ENCODE measurements around the gene ATOSB. TPM values are rescaled to one million over a fixed set of nuclear protein-coding genes. Genes with fewer than 3 reads are reported as not detected.

ATOSB gene
- total RNA-seq, 4 donors from 2014 or later = 16.0 to 21.9 (median 21.4) TPM

DNA sequence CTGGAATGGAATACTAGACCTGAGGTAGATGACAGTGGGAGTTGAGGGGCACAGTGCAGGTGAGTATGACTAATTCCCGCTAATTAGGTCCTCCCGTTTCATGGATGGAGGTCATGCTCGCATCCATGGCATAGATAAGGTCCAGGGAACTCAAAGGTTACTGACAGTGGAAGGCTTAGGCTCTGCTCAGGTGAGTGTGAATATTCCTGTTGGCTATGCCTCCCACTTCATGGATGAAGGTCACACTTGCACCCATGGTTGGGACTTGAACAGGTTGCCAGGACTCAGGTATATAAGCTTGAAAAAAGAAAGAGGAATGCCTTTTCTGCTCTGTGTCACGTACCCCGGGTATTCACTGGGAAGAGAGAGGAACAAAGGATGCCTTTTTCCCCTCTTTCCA, 26.4 kb upstream of the ATOSB start:
- TF ChIP-seq CTCF (IDR thresholded peaks at IDR 0.05) (no peak), POLR2AphosphoS5 (IDR thresholded peaks at IDR 0.05) (no peak), POLR2A (IDR thresholded peaks at IDR 0.05) (no peak), EP300 (IDR thresholded peaks at IDR 0.05) (no peak)
- no peaks in the 10 kb centered on the region for H3K4me1 ChIP-seq
- DNase-seq (ENCODE audit: low spot score in 2 of 2) = no peak
- H3K9me3 ChIP-seq = peaks cover 8% of the 10 kb centered on the region
- H3K4me3 ChIP-seq = no peak overlapping the region
- no peaks in the 10 kb centered on the region for H3K27me3 ChIP-seq
- no peak overlapping the region for H3K27ac ChIP-seq
- 90% methylated on average over 5 of the region's 5 CpGs for WGBS
- H3K36me3 ChIP-seq = no peaks in the 10 kb centered on the region

DNA sequence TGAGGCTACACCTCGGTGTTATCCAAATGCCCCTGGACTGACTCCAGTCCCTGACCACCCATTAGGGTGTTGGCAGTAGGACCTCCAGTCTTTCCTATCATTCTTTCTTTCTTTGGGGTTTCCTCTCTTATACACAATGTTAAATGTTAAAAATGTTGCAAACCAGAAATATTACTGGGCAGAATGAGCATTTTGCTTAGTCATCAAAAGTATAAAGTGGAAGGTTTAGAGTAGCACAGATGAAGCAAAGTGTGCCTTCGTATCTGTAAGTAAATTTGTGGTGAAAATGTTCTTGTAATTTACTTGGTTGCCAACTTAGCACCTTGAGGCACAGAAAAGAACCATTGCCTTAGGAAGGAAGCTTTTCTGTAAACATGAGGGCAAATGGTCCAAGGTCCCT, 24.4 kb upstream of the ATOSB start:
- WGBS = 93% methylated on average over 2 of the region's 2 CpGs

DNA sequence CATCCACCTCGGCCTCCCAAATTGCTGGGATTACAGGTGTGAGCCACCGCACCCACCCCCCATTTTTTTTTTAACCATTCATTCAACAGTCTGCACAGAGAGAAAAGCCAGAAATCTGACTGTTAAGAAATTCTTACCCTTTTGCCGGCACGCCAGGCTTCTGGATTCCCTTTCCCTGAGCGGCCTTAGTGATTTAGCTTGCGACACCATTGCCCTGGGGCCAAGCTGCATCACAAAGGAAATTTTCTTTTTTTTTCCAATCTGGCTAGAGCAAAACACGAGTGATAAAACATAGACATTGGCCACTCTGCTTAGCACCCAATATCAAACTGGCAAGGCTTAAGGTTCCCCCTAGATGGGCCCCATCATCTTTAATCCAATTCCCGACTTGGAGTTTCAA, 21.2 kb upstream of the ATOSB start:
- Histone ChIP-seq H3K9me3 (no peaks in the 10 kb centered on the region), H3K27ac (no peak overlapping the region), H3K27me3 (no peaks in the 10 kb centered on the region), H3K36me3 (no peaks in the 10 kb centered on the region), H3K4me3 (no peak overlapping the region), H3K4me1 (no peaks in the 10 kb centered on the region)
- WGBS = 62% methylated on average over 8 of the region's 8 CpGs
- DNase-seq (ENCODE audit: low spot score in 2 of 2) = no peak
- TF ChIP-seq EP300 (IDR thresholded peaks at IDR 0.05) = no peak
- no peak for TF ChIP-seq POLR2AphosphoS5 (IDR thresholded peaks at IDR 0.05)
- no peak for TF ChIP-seq CTCF (IDR thresholded peaks at IDR 0.05)
- TF ChIP-seq POLR2A (IDR thresholded peaks at IDR 0.05) = no peak

More for the DNA sequence above, 24.4 kb upstream of the ATOSB start:
- no peak overlapping the region for H3K4me3 ChIP-seq
- no peaks in the 10 kb centered on the region for H3K4me1 ChIP-seq
- TF ChIP-seq EP300 (IDR thresholded peaks at IDR 0.05) (no peak), POLR2A (IDR thresholded peaks at IDR 0.05) (no peak), POLR2AphosphoS5 (IDR thresholded peaks at IDR 0.05) (no peak), CTCF (IDR thresholded peaks at IDR 0.05) (no peak)
- H3K36me3 ChIP-seq = no peaks in the 10 kb centered on the region
- H3K9me3 ChIP-seq = peaks cover 8% of the 10 kb centered on the region
- DNase-seq (ENCODE audit: low spot score in 2 of 2) = no peak
- H3K27ac ChIP-seq = no peak overlapping the region
- H3K27me3 ChIP-seq = no peaks in the 10 kb centered on the region

- Histone ChIP-seq H3K4me3 (no peak overlapping the region), H3K4me1 (no peaks in the 10 kb centered on the region), H3K27me3 (no peaks in the 10 kb centered on the region), H3K9me3 (no peaks in the 10 kb centered on the region), H3K36me3 (no peaks in the 10 kb centered on the region), H3K27ac (no peak overlapping the region)
- DNase-seq (ENCODE audit: low spot score in 2 of 2) = no peak
- 88% methylated on average over 7 of the region's 7 CpGs for WGBS
- TF ChIP-seq EP300 (IDR thresholded peaks at IDR 0.05) = no peak
- TF ChIP-seq CTCF (IDR thresholded peaks at IDR 0.05) = no peak
- no peak for TF ChIP-seq POLR2A (IDR thresholded peaks at IDR 0.05)
- TF ChIP-seq POLR2AphosphoS5 (IDR thresholded peaks at IDR 0.05) = no peak
Observed at GRCh38 chr9:35135988-35136387, 20.3 kb upstream of the ATOSB start.

DNA sequence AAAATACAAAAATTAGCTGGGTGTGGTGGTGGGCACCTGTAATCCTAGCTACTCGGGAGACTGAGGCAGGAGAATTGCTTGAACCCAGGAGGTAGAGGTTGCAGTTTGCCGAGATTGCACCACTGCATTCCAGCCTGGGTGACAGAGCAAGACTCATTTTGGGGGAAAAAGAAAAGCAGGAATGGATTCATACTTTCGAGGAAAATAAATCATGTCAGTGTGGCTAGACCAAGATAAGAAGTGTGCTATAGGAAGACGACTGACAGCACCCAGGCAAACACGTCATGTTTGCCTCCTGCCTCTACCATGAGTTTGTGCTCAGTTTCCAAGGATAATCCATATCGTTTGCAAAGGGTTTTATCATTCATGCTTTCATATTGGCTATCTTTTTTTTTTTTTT, 19.3 kb upstream of the ATOSB start:
- H3K27ac ChIP-seq = no peak overlapping the region
- TF ChIP-seq POLR2AphosphoS5 (IDR thresholded peaks at IDR 0.05) (no peak), EP300 (IDR thresholded peaks at IDR 0.05) (no peak), CTCF (IDR thresholded peaks at IDR 0.05) (no peak), POLR2A (IDR thresholded peaks at IDR 0.05) (no peak)
- H3K9me3 ChIP-seq = no peaks in the 10 kb centered on the region
- H3K4me1 ChIP-seq = no peaks in the 10 kb centered on the region
- no peak for DNase-seq (ENCODE audit: low spot score in 2 of 2)
- WGBS = 79% methylated on average over 6 of the region's 6 CpGs
- no peaks in the 10 kb centered on the region for H3K36me3 ChIP-seq
- H3K27me3 ChIP-seq = no peaks in the 10 kb centered on the region
- H3K4me3 ChIP-seq = no peak overlapping the region
